Liver (tissue), 9 donors: ENCODE measurements around the gene ZNF536. TPM values are rescaled to one million over a fixed set of nuclear protein-coding genes. Genes with fewer than 3 reads are reported as not detected.

ENCODE experiments used
- DNase-seq: peaks from one replicate; pipeline ENCODE4 v3.0.0-alpha.2; 2017; ENCODE audit warnings: low spot score
- H3K27ac ChIP-seq, 2 donors: one replicate each; pipeline ENCODE4 v1.7.0; 2013; ENCODE audit warnings: inconsistent platforms in 2 of 2, low read length in 2 of 2, control low read depth in 1 of 2, low read depth in 1 of 2, mild to moderate bottlenecking in 1 of 2
- H3K27me3 ChIP-seq, 4 donors: one replicate each; pipeline versions ENCODE4 v1.6.1 to v1.7.0; 2013; ENCODE audit warnings: low read length in 3 of 4, inconsistent platforms in 1 of 4, mild to moderate bottlenecking in 1 of 4, moderate library complexity in 1 of 4; ENCODE audit not compliant: control insufficient read depth in 4 of 4, insufficient read depth in 4 of 4
- H3K36me3 ChIP-seq, 4 donors: one replicate each; pipeline versions ENCODE4 v1.6.1 to v1.7.0; 2013; ENCODE audit warnings: low read length in 3 of 4, mild to moderate bottlenecking in 3 of 4, low read depth in 1 of 4, moderate library complexity in 1 of 4; ENCODE audit not compliant: control insufficient read depth in 4 of 4, insufficient read depth in 3 of 4
- H3K4me1 ChIP-seq, 4 donors: one replicate each; pipeline versions ENCODE4 v1.6.1 to v1.7.0; 2013; ENCODE audit warnings: low read length in 3 of 4, mild to moderate bottlenecking in 3 of 4, moderate library complexity in 1 of 4; ENCODE audit not compliant: control insufficient read depth in 4 of 4, insufficient read depth in 4 of 4
- H3K4me3 ChIP-seq, 3 donors: one replicate each; pipeline versions ENCODE4 v1.6.1 to v1.7.0; 2013; ENCODE audit warnings: low read length in 3 of 3, control low read depth in 1 of 3, low read depth in 1 of 3, mild to moderate bottlenecking in 1 of 3
- H3K9ac ChIP-seq, 2 donors: one replicate each; pipeline ENCODE4 v1.7.0; 2013; ENCODE audit warnings: low read length in 2 of 2, mild to moderate bottlenecking in 2 of 2, moderate library complexity in 2 of 2, control low read depth in 1 of 2, low read depth in 1 of 2
- H3K9me3 ChIP-seq, 4 donors: one replicate each; pipeline versions ENCODE4 v1.6.1 to v1.7.0; 2013; ENCODE audit warnings: low read length in 3 of 4; ENCODE audit not compliant: control insufficient read depth in 4 of 4
- ATF3 ChIP-seq: IDR thresholded peaks from 2 replicates; pipeline ENCODE4 v1.6.1; 2016; ENCODE audit warnings: antibody characterized with exemption
- CTCF ChIP-seq: fragments of 150-350 bp; IDR thresholded peaks from 2 replicates; pipeline ENCODE4 v1.5.1; 2017; ENCODE audit warnings: improper control_type of control experiment, low read depth, low read length; ENCODE audit not compliant: missing input control
- FOXA2 ChIP-seq: IDR thresholded peaks from 2 replicates; pipeline ENCODE4 v1.6.1; 2016; ENCODE audit warnings: antibody characterized with exemption
- HNF4A ChIP-seq, 2 donors: conservative IDR thresholded peaks; 2 replicates each; pipeline ENCODE4 v1.6.1; 2016; ENCODE audit warnings: antibody characterized with exemption in 2 of 2, mild to moderate bottlenecking in 2 of 2
- HNF4G ChIP-seq: IDR thresholded peaks from 2 replicates; pipeline ENCODE4 v1.6.1; 2016; ENCODE audit warnings: antibody characterized with exemption
- JUND ChIP-seq, 2 donors: IDR thresholded peaks; 2 replicates each; pipeline ENCODE4 v1.6.1; 2016; ENCODE audit warnings: antibody characterized with exemption in 2 of 2
- MAX ChIP-seq: IDR thresholded peaks from 2 replicates; pipeline ENCODE4 v1.6.1; 2016; ENCODE audit warnings: antibody characterized with exemption
- NR2F2 ChIP-seq: IDR thresholded peaks from 2 replicates; pipeline ENCODE4 v1.6.1; 2016; ENCODE audit warnings: antibody characterized with exemption
- RAD21 ChIP-seq, 2 donors: IDR thresholded peaks; 2 replicates each; pipeline ENCODE4 v1.6.1; 2016; ENCODE audit warnings: antibody characterized with exemption in 2 of 2, mild to moderate bottlenecking in 2 of 2
- RXRA ChIP-seq, 2 donors: IDR thresholded peaks; 2 replicates each; pipeline ENCODE4 v1.6.1; 2017 to 2018; ENCODE audit warnings: antibody characterized with exemption in 2 of 2, mild to moderate bottlenecking in 1 of 2
- SP1 ChIP-seq: IDR thresholded peaks from 2 replicates; pipeline ENCODE4 v1.6.1; 2018; ENCODE audit warnings: antibody characterized with exemption, mild to moderate bottlenecking
- TAF1 ChIP-seq: conservative IDR thresholded peaks from 2 replicates; pipeline ENCODE4 v1.6.1; 2016; ENCODE audit warnings: antibody characterized with exemption, mild to moderate bottlenecking
- YY1 ChIP-seq: IDR thresholded peaks from 2 replicates; pipeline ENCODE4 v1.6.1; 2016; ENCODE audit warnings: antibody characterized with exemption, mild to moderate bottlenecking
- ZBTB33 ChIP-seq: IDR thresholded peaks from 2 replicates; pipeline ENCODE4 v1.6.1; 2016; ENCODE audit warnings: antibody characterized with exemption
- WGBS: extraction: QIAGEN DNeasy Blood & Tissue Kit; methylation state at CpG from one replicate; pipeline ENCODE4 v1.1.7; 2013; 5-methylcytosine and 5-hydroxymethylcytosine counted together
- polyA plus RNA-seq, 2 donors: library from polyadenylated mRNA; stranded (reverse) in 1 of 2; unstranded in 1 of 2; fragments of 200-250 nt in 1 of 2; fragments of >200 nt in 1 of 2; fragmentation: Nextera tagmentation in 1 of 2; extraction: Ambion mirVana in 1 of 2; gene quantifications; one replicate each; pipeline versions ENCODE4 v1.2.1 to v1.2.3, GENCODE V29; 2013 to 2015
- total RNA-seq, 2 donors: library from RNA; depleted of rRNA; stranded (reverse); fragments of >200 nt; gene quantifications; one replicate each; pipeline ENCODE4 v1.2.3, GENCODE V29; 2014
- donor health status: healthy.
- donor health status: healthy.
- donor health status: healthy.
- donor health status: healthy.
- donor health status: healthy.

The ZNF536 gene
- total and polyA plus RNA-seq, 4 donors, result 0.02 to 0.17 (median 0.08) TPM

GRCh38 chr19:30455881-30456280, 83.7 kb downstream of the ZNF536 start:
- H3K4me1 ChIP-seq, result no peaks in the 10 kb centered on the region
- DNase-seq, result no peak
- no peak overlapping the region for H3K9ac ChIP-seq
- WGBS, result 88% methylated on average over 1 of the region's 1 CpG
- H3K4me3 ChIP-seq, result no peak overlapping the region
- peaks cover 0 to 3% (median 0%) of the 10 kb centered on the region in 4 donors for H3K27me3 ChIP-seq
- H3K9me3 ChIP-seq, result no peaks in the 10 kb centered on the region
- H3K36me3 ChIP-seq, result no peaks in the 10 kb centered on the region
- TF ChIP-seq YY1, result no peak
- no peak for TF ChIP-seq HNF4A (conservative IDR thresholded peaks at IDR 0.05)
- TF ChIP-seq RAD21 (IDR thresholded peaks at IDR 0.05), result no peak
- no peak for TF ChIP-seq ATF3
- no peak for TF ChIP-seq ZBTB33
- TF ChIP-seq FOXA2, result no peak
- no peak for TF ChIP-seq CTCF
- no peak for TF ChIP-seq MAX
- H3K27ac ChIP-seq, result no peak overlapping the region

GRCh38 chr19:30457484-30457883, 85.3 kb downstream of the ZNF536 start:
- H3K27me3 ChIP-seq, result peaks cover 0 to 3% (median 0%) of the 10 kb centered on the region in 4 donors
- no peak overlapping the region for H3K9ac ChIP-seq
- no peaks in the 10 kb centered on the region for H3K36me3 ChIP-seq
- 48% methylated on average over 4 of the region's 4 CpGs for WGBS
- H3K9me3 ChIP-seq, result no peaks in the 10 kb centered on the region
- DNase-seq, result no peak
- TF ChIP-seq SP1 (no peak), HNF4G (no peak), CTCF (no peak), HNF4A (conservative IDR thresholded peaks at IDR 0.05) (no peak), YY1 (no peak), JUND (IDR thresholded peaks at IDR 0.05) (no peak), NR2F2 (no peak), ZBTB33 (no peak), FOXA2 (no peak), TAF1 (no peak), RXRA (IDR thresholded peaks at IDR 0.05) (no peak)
- no peaks in the 10 kb centered on the region for H3K4me1 ChIP-seq
- H3K4me3 ChIP-seq, result no peak overlapping the region
- H3K27ac ChIP-seq, result no peak overlapping the region
